ENCODE results near the gene LONP1.

Gene LONP1

DNA sequence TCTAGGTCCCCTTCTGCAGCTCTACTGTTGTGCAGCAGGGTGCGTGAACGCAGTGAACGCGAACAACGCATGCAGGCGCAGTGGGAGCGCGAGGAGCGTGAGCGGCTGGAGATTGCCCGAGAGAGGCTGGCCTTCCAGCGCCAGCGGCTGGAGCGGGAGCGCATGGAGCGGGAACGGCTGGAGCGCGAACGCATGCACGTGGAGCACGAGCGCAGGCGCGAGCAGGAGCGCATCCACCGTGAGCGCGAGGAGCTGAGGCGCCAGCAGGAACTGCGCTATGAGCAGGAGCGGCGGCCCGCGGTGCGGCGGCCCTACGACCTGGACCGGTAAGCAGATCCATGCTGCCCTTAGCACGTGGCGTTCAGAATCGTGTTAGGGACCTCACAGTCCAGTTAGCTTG lies 58.5 kb downstream of the LONP1 start:
- DNase-seq = no peak
- no peaks in the 10 kb centered on the region for H3K4me1 ChIP-seq (ENCODE audit: control extremely low read depth in 1 of 4, control insufficient read depth in 4 of 4, insufficient read depth in 4 of 4, low read length in 3 of 4)
- POLR2A ChIA-PET = interaction anchor here (0.9 kb wide), 1 partner anchor 10 kb away, joined by 3 read pairs; no protein-coding TSS in a partner anchor
- no peaks in the 10 kb centered on the region for H3K27me3 ChIP-seq (replicated peaks in 2 of 5; ENCODE audit: control insufficient read depth in 4 of 5, insufficient read depth in 5 of 5, low read length in 4 of 5)
- H3K9me3 ChIP-seq (ENCODE audit: control extremely low read depth in 1 of 5, control insufficient read depth in 4 of 5, insufficient read depth in 2 of 5, low read depth in 1 of 5, low read length in 4 of 5) = no peaks in the 10 kb centered on the region
- 98% methylated on average over 39 of the region's 42 CpGs for WGBS (ENCODE audit: insufficient coverage)
- no peak overlapping the region for H3K4me3 ChIP-seq (ENCODE audit: control insufficient read depth in 1 of 7, extremely low read depth in 1 of 7, insufficient read depth in 4 of 7, low read depth in 2 of 7, low read length in 6 of 7)
- H3K36me3 ChIP-seq (ENCODE audit: control insufficient read depth in 4 of 4, insufficient read depth in 4 of 4, low read length in 3 of 4) = peaks cover 38 to 85% (median 60%) of the 10 kb centered on the region in 4 experiments
- no peak overlapping the region for H3K27ac ChIP-seq (ENCODE audit: insufficient read depth in 1 of 2, low read depth in 1 of 2, low read length in 2 of 2, poor library complexity in 1 of 2, severe bottlenecking in 2 of 2)
- CTCF ChIA-PET = no interaction called here

DNA sequence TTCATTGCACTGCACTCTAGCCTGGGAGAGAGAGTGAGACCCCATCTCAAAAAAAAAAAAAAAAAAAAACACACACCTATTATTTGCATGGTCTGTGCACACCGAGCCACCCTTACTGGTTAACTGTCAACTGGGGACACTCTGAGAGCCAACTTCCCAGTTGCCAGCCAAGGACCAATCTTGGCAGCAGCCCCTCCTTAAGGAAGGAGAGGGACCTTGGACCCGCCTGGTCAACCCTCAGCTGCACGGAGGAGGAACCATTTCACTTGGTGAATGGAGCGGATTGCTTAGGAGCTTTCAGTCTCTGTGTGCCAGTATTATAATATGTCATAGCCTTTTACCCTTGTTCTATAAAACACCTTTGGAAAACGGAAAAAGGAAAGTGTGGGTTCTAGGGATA lies 64.5 kb downstream of the LONP1 start:
- no CpG with 5 or more reads among the region's 5 CpGs for WGBS (ENCODE audit: insufficient coverage)
- no peak for DNase-seq
- ChIA-PET POLR2A (no interaction called here), CTCF (interaction anchor here (1.7 kb wide), 1 partner anchor 15 kb away, joined by 3 read pairs; no protein-coding TSS in a partner anchor)
- Histone ChIP-seq H3K36me3 (ENCODE audit: control insufficient read depth in 4 of 4, insufficient read depth in 4 of 4, low read length in 3 of 4) (peaks cover 29 to 90% (median 65%) of the 10 kb centered on the region in 4 experiments), H3K9me3 (ENCODE audit: control extremely low read depth in 1 of 5, control insufficient read depth in 4 of 5, insufficient read depth in 2 of 5, low read depth in 1 of 5, low read length in 4 of 5) (no peaks in the 10 kb centered on the region), H3K4me1 (ENCODE audit: control extremely low read depth in 1 of 4, control insufficient read depth in 4 of 4, insufficient read depth in 4 of 4, low read length in 3 of 4) (no peaks in the 10 kb centered on the region), H3K4me3 (ENCODE audit: control insufficient read depth in 1 of 7, extremely low read depth in 1 of 7, insufficient read depth in 4 of 7, low read depth in 2 of 7, low read length in 6 of 7) (no peak overlapping the region), H3K27me3 (replicated peaks in 2 of 5; ENCODE audit: control insufficient read depth in 4 of 5, insufficient read depth in 5 of 5, low read length in 4 of 5) (no peaks in the 10 kb centered on the region), H3K27ac (ENCODE audit: insufficient read depth in 1 of 2, low read depth in 1 of 2, low read length in 2 of 2, poor library complexity in 1 of 2, severe bottlenecking in 2 of 2) (no peak overlapping the region)

DNA sequence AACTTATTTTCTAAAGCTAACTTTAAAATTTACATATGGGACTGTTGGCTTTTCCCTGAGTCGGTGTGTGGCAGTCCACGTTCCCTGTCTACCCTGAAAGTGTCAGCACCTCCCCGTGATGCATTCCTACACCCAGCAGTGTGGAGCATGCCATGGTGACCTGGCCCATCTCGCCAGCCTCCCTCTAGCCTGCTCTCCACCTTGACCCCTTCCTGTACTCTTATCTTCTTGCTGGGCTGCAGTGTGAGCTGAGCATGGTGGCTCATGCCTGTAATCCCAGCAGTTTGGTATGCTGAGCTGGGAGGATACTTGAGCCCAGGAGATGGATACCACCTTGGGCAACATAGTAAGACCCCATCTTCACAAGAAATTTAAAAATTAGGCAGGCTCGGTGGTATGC lies 65.0 kb downstream of the LONP1 start:
- no peak overlapping the region for H3K27ac ChIP-seq (ENCODE audit: insufficient read depth in 1 of 2, low read depth in 1 of 2, low read length in 2 of 2, poor library complexity in 1 of 2, severe bottlenecking in 2 of 2)
- WGBS (ENCODE audit: insufficient coverage) = 92% methylated on average over 4 of the region's 5 CpGs
- no peaks in the 10 kb centered on the region for H3K4me1 ChIP-seq (ENCODE audit: control extremely low read depth in 1 of 4, control insufficient read depth in 4 of 4, insufficient read depth in 4 of 4, low read length in 3 of 4)
- DNase-seq = no peak
- POLR2A ChIA-PET = interaction anchor here (1.0 kb wide), 1 partner anchor 20 kb away, joined by 4 read pairs; no protein-coding TSS in a partner anchor
- no peak overlapping the region for H3K4me3 ChIP-seq (ENCODE audit: control insufficient read depth in 1 of 7, extremely low read depth in 1 of 7, insufficient read depth in 4 of 7, low read depth in 2 of 7, low read length in 6 of 7)
- CTCF ChIA-PET = interaction anchor here (0.8 to 1.7 kb wide), 2 partner anchors 16 to 34 kb away, joined by 3 read pairs; no protein-coding TSS in a partner anchor
- no peaks in the 10 kb centered on the region for H3K9me3 ChIP-seq (ENCODE audit: control extremely low read depth in 1 of 5, control insufficient read depth in 4 of 5, insufficient read depth in 2 of 5, low read depth in 1 of 5, low read length in 4 of 5)
- no peaks in the 10 kb centered on the region for H3K27me3 ChIP-seq (replicated peaks in 2 of 5; ENCODE audit: control insufficient read depth in 4 of 5, insufficient read depth in 5 of 5, low read length in 4 of 5)
- peaks cover 26 to 89% (median 64%) of the 10 kb centered on the region in 4 experiments for H3K36me3 ChIP-seq (ENCODE audit: control insufficient read depth in 4 of 4, insufficient read depth in 4 of 4, low read length in 3 of 4)

DNA sequence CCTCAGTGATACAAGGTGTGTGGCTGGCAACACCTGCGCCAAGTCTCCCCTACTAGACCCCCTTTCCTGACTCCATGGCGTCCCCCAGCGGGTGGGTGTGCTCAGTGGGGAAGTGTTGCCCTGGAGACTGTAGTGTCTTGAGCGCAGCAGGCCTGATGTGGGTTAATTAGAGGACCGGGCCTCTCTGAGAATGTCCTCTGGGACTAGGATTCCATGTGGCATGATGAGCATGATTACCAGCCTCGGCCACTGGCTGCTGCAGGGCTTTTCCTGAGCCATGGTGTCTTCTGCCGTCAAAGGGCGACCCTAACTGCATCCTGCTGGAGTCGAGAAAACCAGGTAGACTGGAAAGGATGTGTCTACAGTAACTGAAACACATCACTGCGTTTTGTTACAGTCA lies 67.7 kb downstream of the LONP1 start:
- POLR2A ChIA-PET = no interaction called here
- whole genome bisulfite sequencing (ENCODE audit: insufficient coverage) = 98% methylated on average over 10 of the region's 10 CpGs
- no peak overlapping the region for H3K4me3 ChIP-seq (ENCODE audit: control insufficient read depth in 1 of 7, extremely low read depth in 1 of 7, insufficient read depth in 4 of 7, low read depth in 2 of 7, low read length in 6 of 7)
- peaks cover 24 to 89% (median 67%) of the 10 kb centered on the region in 4 experiments for H3K36me3 ChIP-seq (ENCODE audit: control insufficient read depth in 4 of 4, insufficient read depth in 4 of 4, low read length in 3 of 4)
- no peaks in the 10 kb centered on the region for H3K9me3 ChIP-seq (ENCODE audit: control extremely low read depth in 1 of 5, control insufficient read depth in 4 of 5, insufficient read depth in 2 of 5, low read depth in 1 of 5, low read length in 4 of 5)
- no peak overlapping the region for H3K27ac ChIP-seq (ENCODE audit: insufficient read depth in 1 of 2, low read depth in 1 of 2, low read length in 2 of 2, poor library complexity in 1 of 2, severe bottlenecking in 2 of 2)
- DNase-seq = no peak
- no peaks in the 10 kb centered on the region for H3K27me3 ChIP-seq (replicated peaks in 2 of 5; ENCODE audit: control insufficient read depth in 4 of 5, insufficient read depth in 5 of 5, low read length in 4 of 5)
- no peaks in the 10 kb centered on the region for H3K4me1 ChIP-seq (ENCODE audit: control extremely low read depth in 1 of 4, control insufficient read depth in 4 of 4, insufficient read depth in 4 of 4, low read length in 3 of 4)
- CTCF ChIA-PET = no interaction called here

DNA sequence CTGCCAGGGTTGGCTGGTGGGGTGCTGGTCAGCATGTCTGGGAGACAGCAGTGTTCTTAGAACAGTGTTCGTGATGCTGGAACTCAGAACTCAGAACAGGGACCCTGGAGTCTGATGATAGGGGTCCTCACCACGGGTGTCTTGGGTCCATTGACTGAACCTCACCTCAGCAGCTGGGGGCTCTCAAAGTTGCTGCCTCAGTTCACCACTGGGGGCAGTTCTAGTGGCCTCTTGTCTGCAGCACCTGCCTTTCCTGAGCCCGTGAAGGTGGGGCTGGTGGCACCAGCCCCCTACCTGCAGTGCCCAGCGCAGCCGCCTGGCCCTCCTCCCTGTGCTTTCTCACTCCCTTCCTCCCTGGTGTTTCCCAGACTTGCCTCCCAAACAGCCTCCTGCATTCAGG lies 68.6 kb downstream of the LONP1 start:
- WGBS (ENCODE audit: insufficient coverage) = 98% methylated on average over 5 of the region's 5 CpGs
- no peak overlapping the region for H3K4me3 ChIP-seq (ENCODE audit: control insufficient read depth in 1 of 7, extremely low read depth in 1 of 7, insufficient read depth in 4 of 7, low read depth in 2 of 7, low read length in 6 of 7)
- no peaks in the 10 kb centered on the region for H3K4me1 ChIP-seq (ENCODE audit: control extremely low read depth in 1 of 4, control insufficient read depth in 4 of 4, insufficient read depth in 4 of 4, low read length in 3 of 4)
- H3K36me3 ChIP-seq (ENCODE audit: control insufficient read depth in 4 of 4, insufficient read depth in 4 of 4, low read length in 3 of 4) = peaks cover 23 to 89% (median 70%) of the 10 kb centered on the region in 4 experiments
- POLR2A ChIA-PET = no interaction called here
- no peaks in the 10 kb centered on the region for H3K9me3 ChIP-seq (ENCODE audit: control extremely low read depth in 1 of 5, control insufficient read depth in 4 of 5, insufficient read depth in 2 of 5, low read depth in 1 of 5, low read length in 4 of 5)
- H3K27me3 ChIP-seq (replicated peaks in 2 of 5; ENCODE audit: control insufficient read depth in 4 of 5, insufficient read depth in 5 of 5, low read length in 4 of 5) = no peaks in the 10 kb centered on the region
- CTCF ChIA-PET = interaction anchor here (1.1 to 1.5 kb wide), 2 partner anchors 13 to 30 kb away, joined by 3 read pairs; no protein-coding TSS in a partner anchor
- peak overlapping the region in 1 of 2 experiments; percentile 0 for H3K27ac ChIP-seq (ENCODE audit: insufficient read depth in 1 of 2, low read depth in 1 of 2, low read length in 2 of 2, poor library complexity in 1 of 2, severe bottlenecking in 2 of 2)
- DNase-seq = no peak

DNA sequence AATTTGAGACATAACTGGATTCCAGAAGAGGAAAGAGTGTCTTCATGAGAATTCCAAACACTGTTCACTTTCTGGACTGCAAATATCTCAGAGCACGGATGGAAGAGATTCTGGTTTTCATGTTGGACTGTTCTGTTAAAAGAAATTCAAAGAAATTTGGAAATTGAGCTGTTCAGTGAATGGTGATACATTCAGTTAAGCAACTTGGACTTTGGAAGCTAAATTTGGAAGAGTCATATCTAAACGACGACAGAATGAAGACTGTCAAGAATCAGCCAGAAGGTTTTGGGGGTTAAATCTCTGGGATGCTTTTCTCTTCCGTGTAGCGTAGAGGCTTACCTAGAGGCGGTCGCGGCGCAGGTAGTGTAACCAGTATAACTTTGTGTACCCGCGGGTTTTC lies 71.5 kb downstream of the LONP1 start:
- 100% methylated on average over 3 of the region's 11 CpGs for WGBS (ENCODE audit: insufficient coverage)
- POLR2A ChIA-PET = no interaction called here
- Histone ChIP-seq H3K4me3 (ENCODE audit: control insufficient read depth in 1 of 7, extremely low read depth in 1 of 7, insufficient read depth in 4 of 7, low read depth in 2 of 7, low read length in 6 of 7) (no peak overlapping the region), H3K27ac (ENCODE audit: insufficient read depth in 1 of 2, low read depth in 1 of 2, low read length in 2 of 2, poor library complexity in 1 of 2, severe bottlenecking in 2 of 2) (no peak overlapping the region), H3K27me3 (replicated peaks in 2 of 5; ENCODE audit: control insufficient read depth in 4 of 5, insufficient read depth in 5 of 5, low read length in 4 of 5) (no peaks in the 10 kb centered on the region), H3K4me1 (ENCODE audit: control extremely low read depth in 1 of 4, control insufficient read depth in 4 of 4, insufficient read depth in 4 of 4, low read length in 3 of 4) (no peaks in the 10 kb centered on the region), H3K36me3 (ENCODE audit: control insufficient read depth in 4 of 4, insufficient read depth in 4 of 4, low read length in 3 of 4) (peaks cover 43 to 89% (median 70%) of the 10 kb centered on the region in 4 experiments), H3K9me3 (ENCODE audit: control extremely low read depth in 1 of 5, control insufficient read depth in 4 of 5, insufficient read depth in 2 of 5, low read depth in 1 of 5, low read length in 4 of 5) (no peaks in the 10 kb centered on the region)
- no peak for DNase-seq
- CTCF ChIA-PET = no interaction called here

DNA sequence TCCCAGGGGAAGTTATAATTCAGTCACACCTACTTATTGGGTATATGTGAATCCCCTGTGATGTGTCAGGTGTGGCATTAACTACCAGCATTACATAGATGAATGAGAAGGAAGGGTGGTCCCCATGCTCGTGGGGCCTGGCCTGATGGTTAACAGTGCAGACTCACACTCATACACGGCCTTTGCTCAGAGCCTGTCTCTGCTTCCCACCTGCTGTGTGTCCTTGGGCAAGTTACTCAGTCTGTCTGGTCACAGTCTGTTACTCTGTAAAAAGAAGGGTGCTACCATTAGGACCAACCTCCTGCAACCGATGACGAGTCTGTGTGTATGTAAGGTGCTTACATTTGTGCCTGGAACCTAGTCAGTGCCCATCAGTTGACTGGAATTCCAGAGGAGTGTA lies 73.2 kb downstream of the LONP1 start:
- no peak overlapping the region for H3K4me3 ChIP-seq (ENCODE audit: control insufficient read depth in 1 of 7, extremely low read depth in 1 of 7, insufficient read depth in 4 of 7, low read depth in 2 of 7, low read length in 6 of 7)
- H3K9me3 ChIP-seq (ENCODE audit: control extremely low read depth in 1 of 5, control insufficient read depth in 4 of 5, insufficient read depth in 2 of 5, low read depth in 1 of 5, low read length in 4 of 5) = no peaks in the 10 kb centered on the region
- 91% methylated on average over 4 of the region's 4 CpGs for WGBS (ENCODE audit: insufficient coverage)
- H3K4me1 ChIP-seq (ENCODE audit: control extremely low read depth in 1 of 4, control insufficient read depth in 4 of 4, insufficient read depth in 4 of 4, low read length in 3 of 4) = no peaks in the 10 kb centered on the region
- CTCF ChIA-PET = interaction anchor here (0.8 kb wide), 1 partner anchor 20 kb away, joined by 3 read pairs; no protein-coding TSS in a partner anchor
- no peak for DNase-seq
- POLR2A ChIA-PET = interaction anchor here (0.6 kb wide), 1 partner anchor 63 kb away, joined by 3 read pairs; no protein-coding TSS in a partner anchor
- peaks cover 47 to 88% (median 68%) of the 10 kb centered on the region in 4 experiments for H3K36me3 ChIP-seq (ENCODE audit: control insufficient read depth in 4 of 4, insufficient read depth in 4 of 4, low read length in 3 of 4)
- H3K27me3 ChIP-seq (replicated peaks in 2 of 5; ENCODE audit: control insufficient read depth in 4 of 5, insufficient read depth in 5 of 5, low read length in 4 of 5) = no peaks in the 10 kb centered on the region
- H3K27ac ChIP-seq (ENCODE audit: insufficient read depth in 1 of 2, low read depth in 1 of 2, low read length in 2 of 2, poor library complexity in 1 of 2, severe bottlenecking in 2 of 2) = no peak overlapping the region
